ENCODE results near the gene PHLDB3.

Gene PHLDB3

GRCh38 chr19:43478323-43478722 is 26.2 kb downstream of the PHLDB3 start:
- no peaks in the 10 kb centered on the region for H3K4me1 ChIP-seq (ENCODE audit: insufficient read depth, low read length, poor library complexity, severe bottlenecking)
- H3K9me3 ChIP-seq (ENCODE audit: insufficient read depth, low read depth, low read length) = no peaks in the 10 kb centered on the region
- TF ChIP-seq EZH2phosphoT487 (IDR thresholded peaks at IDR 0.05; ENCODE audit: borderline replicate concordance) = no peak
- no peak for TF ChIP-seq CTCF (conservative IDR thresholded peaks at IDR 0.05; ENCODE audit: low read length)
- H4K20me1 ChIP-seq (ENCODE audit: insufficient read depth, low read length, poor library complexity, severe bottlenecking) = no peaks in the 10 kb centered on the region
- no peaks in the 10 kb centered on the region for H3F3A ChIP-seq (ENCODE audit: low read depth)
- no peak overlapping the region for H3K9ac ChIP-seq (ENCODE audit: low read depth, low read length, poor library complexity, severe bottlenecking)
- H3K4me3 ChIP-seq (ENCODE audit: low read length, poor library complexity, severe bottlenecking) = no peak overlapping the region
- H3K4me2 ChIP-seq (ENCODE audit: low read depth, low read length, poor library complexity, severe bottlenecking) = no peak overlapping the region
- H3K9me2 ChIP-seq (replicated peaks; ENCODE audit: low read depth, low read length) = no peaks in the 10 kb centered on the region
- H3K27me3 ChIP-seq (ENCODE audit: insufficient read depth, low read length, poor library complexity, severe bottlenecking) = no peaks in the 10 kb centered on the region
- no peaks in the 10 kb centered on the region for H3K79me2 ChIP-seq (ENCODE audit: insufficient read depth, low read length)
- no peak overlapping the region for H2AFZ ChIP-seq (ENCODE audit: low read length)
- H3K36me3 ChIP-seq (ENCODE audit: insufficient read depth, low read length) = no peaks in the 10 kb centered on the region

- Histone ChIP-seq H2AFZ (ENCODE audit: low read length) (no peak overlapping the region), H3F3A (ENCODE audit: low read depth) (no peaks in the 10 kb centered on the region), H3K9me2 (replicated peaks; ENCODE audit: low read depth, low read length) (no peaks in the 10 kb centered on the region), H3K27me3 (ENCODE audit: insufficient read depth, low read length, poor library complexity, severe bottlenecking) (no peaks in the 10 kb centered on the region), H3K36me3 (ENCODE audit: insufficient read depth, low read length) (no peaks in the 10 kb centered on the region), H3K4me2 (ENCODE audit: low read depth, low read length, poor library complexity, severe bottlenecking) (no peak overlapping the region), H3K9me3 (ENCODE audit: insufficient read depth, low read depth, low read length) (no peaks in the 10 kb centered on the region), H3K79me2 (ENCODE audit: insufficient read depth, low read length) (no peaks in the 10 kb centered on the region), H4K20me1 (ENCODE audit: insufficient read depth, low read length, poor library complexity, severe bottlenecking) (no peaks in the 10 kb centered on the region), H3K4me3 (ENCODE audit: low read length, poor library complexity, severe bottlenecking) (no peak overlapping the region), H3K9ac (ENCODE audit: low read depth, low read length, poor library complexity, severe bottlenecking) (no peak overlapping the region), H3K4me1 (ENCODE audit: insufficient read depth, low read length, poor library complexity, severe bottlenecking) (no peaks in the 10 kb centered on the region)
- TF ChIP-seq EZH2phosphoT487 (IDR thresholded peaks at IDR 0.05; ENCODE audit: borderline replicate concordance) (no peak), CTCF (conservative IDR thresholded peaks at IDR 0.05; ENCODE audit: low read length) (no peak)
Measured at GRCh38 chr19:43476606-43477005, 27.9 kb downstream of the PHLDB3 start.

GRCh38 chr19:43474986-43475705 is 29.4 kb downstream of the PHLDB3 start:
- Histone ChIP-seq H3K36me3 (ENCODE audit: insufficient read depth, low read length) (no peaks in the 10 kb centered on the region), H3K9me2 (replicated peaks; ENCODE audit: low read depth, low read length) (no peaks in the 10 kb centered on the region), H3K4me3 (ENCODE audit: low read length, poor library complexity, severe bottlenecking) (no peak overlapping the region), H3K79me2 (ENCODE audit: insufficient read depth, low read length) (no peaks in the 10 kb centered on the region), H3K4me2 (ENCODE audit: low read depth, low read length, poor library complexity, severe bottlenecking) (no peak overlapping the region), H3F3A (ENCODE audit: low read depth) (no peaks in the 10 kb centered on the region), H3K27me3 (ENCODE audit: insufficient read depth, low read length, poor library complexity, severe bottlenecking) (no peaks in the 10 kb centered on the region), H2AFZ (ENCODE audit: low read length) (peak overlapping the region; percentile 43; the same call in 1 of the 2 replicates), H3K9me3 (ENCODE audit: insufficient read depth, low read depth, low read length) (no peaks in the 10 kb centered on the region), H4K20me1 (ENCODE audit: insufficient read depth, low read length, poor library complexity, severe bottlenecking) (no peaks in the 10 kb centered on the region), H3K4me1 (ENCODE audit: insufficient read depth, low read length, poor library complexity, severe bottlenecking) (no peaks in the 10 kb centered on the region), H3K9ac (ENCODE audit: low read depth, low read length, poor library complexity, severe bottlenecking) (no peak overlapping the region)
- TF ChIP-seq CTCF (conservative IDR thresholded peaks at IDR 0.05; ENCODE audit: low read length) = no peak
- no peak for TF ChIP-seq EZH2phosphoT487 (IDR thresholded peaks at IDR 0.05; ENCODE audit: borderline replicate concordance)

Data from Loucy (cell line).